ENCODE results near the gene SETD7. TPM values are rescaled to one million over a fixed set of nuclear protein-coding genes. Genes with fewer than 3 reads are reported as not detected.

Gene SETD7
- total and polyA plus RNA-seq, 12 donors, result 7.4 to 49.1 (median 41.5) TPM

DNA sequence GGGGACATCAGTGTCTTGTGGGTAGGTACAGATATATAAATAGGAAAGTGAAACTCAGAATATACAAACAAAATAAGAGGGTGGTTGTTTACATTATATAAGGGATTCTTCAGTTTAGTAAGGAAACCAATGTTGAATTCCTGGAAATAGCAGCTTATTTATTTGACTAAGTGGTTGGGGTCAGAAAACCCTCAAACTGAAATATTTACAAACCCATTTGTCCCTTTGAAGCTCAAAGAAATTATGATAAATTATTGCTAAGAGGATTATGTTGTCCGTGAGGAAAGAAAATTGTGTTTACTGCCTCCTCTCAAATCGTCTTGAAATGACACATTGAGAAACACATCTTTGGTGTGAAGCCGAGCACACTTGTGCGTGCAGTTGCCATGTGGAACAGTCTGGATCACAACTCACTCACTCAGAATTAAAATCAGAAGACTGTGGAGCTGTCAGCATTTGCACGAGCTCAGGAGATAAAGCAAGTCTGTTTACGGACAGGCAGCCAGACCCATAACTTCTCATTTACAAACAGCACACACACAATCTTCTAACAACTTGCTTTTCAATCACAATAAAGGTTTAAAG is 46.8 kb upstream of the SETD7 start:
- Histone ChIP-seq H3K4me3 (no peak overlapping the region), H3K36me3 (replicated peaks in 1 of 2) (no peaks in the 10 kb centered on the region), H3K9me3 (replicated peaks in 1 of 3) (no peaks in the 10 kb centered on the region), H3K27ac (no peak overlapping the region), H3K4me1 (replicated peaks in 1 of 2) (no peaks in the 10 kb centered on the region), H3K27me3 (no peaks in the 10 kb centered on the region)
- TF ChIP-seq POLR2A (IDR thresholded peaks at IDR 0.05), result no peak
- TF ChIP-seq, protein P1, sequence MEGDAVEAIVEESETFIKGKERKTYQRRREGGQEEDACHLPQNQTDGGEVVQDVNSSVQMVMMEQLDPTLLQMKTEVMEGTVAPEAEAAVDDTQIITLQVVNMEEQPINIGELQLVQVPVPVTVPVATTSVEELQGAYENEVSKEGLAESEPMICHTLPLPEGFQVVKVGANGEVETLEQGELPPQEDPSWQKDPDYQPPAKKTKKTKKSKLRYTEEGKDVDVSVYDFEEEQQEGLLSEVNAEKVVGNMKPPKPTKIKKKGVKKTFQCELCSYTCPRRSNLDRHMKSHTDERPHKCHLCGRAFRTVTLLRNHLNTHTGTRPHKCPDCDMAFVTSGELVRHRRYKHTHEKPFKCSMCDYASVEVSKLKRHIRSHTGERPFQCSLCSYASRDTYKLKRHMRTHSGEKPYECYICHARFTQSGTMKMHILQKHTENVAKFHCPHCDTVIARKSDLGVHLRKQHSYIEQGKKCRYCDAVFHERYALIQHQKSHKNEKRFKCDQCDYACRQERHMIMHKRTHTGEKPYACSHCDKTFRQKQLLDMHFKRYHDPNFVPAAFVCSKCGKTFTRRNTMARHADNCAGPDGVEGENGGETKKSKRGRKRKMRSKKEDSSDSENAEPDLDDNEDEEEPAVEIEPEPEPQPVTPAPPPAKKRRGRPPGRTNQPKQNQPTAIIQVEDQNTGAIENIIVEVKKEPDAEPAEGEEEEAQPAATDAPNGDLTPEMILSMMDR (IDR thresholded peaks at IDR 0.05), result no peak
- DNase-seq, result no peak
- intact Hi-C loops (cut with DNase I), result loop anchor here in 1 of 2 donors (5.0 kb wide), 1 partner anchor 49 kb away; no protein-coding TSS in a partner anchor
- WGBS, 4 donors, result 48 to 63% (median 55%) methylated on average over 6 of the region's 6 CpGs

DNA sequence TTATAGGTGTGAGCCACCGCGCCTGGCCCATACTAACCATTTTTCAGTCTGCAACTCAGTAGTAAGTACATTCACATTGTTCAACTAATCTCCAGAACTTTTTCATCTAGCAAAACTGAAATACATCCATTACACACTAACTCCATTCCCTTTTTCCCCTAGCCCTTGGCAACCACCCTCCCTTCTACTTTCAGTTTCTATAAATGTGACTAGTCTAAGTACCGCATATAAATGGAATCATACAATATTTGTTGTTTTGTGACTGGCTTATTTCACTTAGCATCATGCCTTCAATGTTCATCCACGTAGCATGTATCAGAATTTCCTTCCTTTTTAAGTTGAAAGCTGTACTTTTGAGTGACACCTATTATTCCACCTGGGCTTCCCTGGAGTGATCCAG is 44.6 kb upstream of the SETD7 start:
- no peak for DNase-seq
- H3K36me3 ChIP-seq (replicated peaks in 1 of 2), result no peaks in the 10 kb centered on the region
- H3K4me1 ChIP-seq (replicated peaks in 1 of 2), result no peaks in the 10 kb centered on the region
- H3K9me3 ChIP-seq (replicated peaks in 1 of 3), result no peaks in the 10 kb centered on the region
- H3K4me3 ChIP-seq, result no peak overlapping the region
- H3K27ac ChIP-seq, result no peak overlapping the region
- WGBS, 4 donors, result 87 to 92% (median 89%) methylated on average over 4 of the region's 4 CpGs
- no peaks in the 10 kb centered on the region for H3K27me3 ChIP-seq
- TF ChIP-seq, protein P1 (IDR thresholded peaks at IDR 0.05), result no peak
- TF ChIP-seq POLR2A (IDR thresholded peaks at IDR 0.05), result no peak
- intact Hi-C loops (cut with DNase I), result loop anchor here in 1 of 2 donors (5.0 kb wide), 1 partner anchor 52 kb away; no protein-coding TSS in a partner anchor

DNA sequence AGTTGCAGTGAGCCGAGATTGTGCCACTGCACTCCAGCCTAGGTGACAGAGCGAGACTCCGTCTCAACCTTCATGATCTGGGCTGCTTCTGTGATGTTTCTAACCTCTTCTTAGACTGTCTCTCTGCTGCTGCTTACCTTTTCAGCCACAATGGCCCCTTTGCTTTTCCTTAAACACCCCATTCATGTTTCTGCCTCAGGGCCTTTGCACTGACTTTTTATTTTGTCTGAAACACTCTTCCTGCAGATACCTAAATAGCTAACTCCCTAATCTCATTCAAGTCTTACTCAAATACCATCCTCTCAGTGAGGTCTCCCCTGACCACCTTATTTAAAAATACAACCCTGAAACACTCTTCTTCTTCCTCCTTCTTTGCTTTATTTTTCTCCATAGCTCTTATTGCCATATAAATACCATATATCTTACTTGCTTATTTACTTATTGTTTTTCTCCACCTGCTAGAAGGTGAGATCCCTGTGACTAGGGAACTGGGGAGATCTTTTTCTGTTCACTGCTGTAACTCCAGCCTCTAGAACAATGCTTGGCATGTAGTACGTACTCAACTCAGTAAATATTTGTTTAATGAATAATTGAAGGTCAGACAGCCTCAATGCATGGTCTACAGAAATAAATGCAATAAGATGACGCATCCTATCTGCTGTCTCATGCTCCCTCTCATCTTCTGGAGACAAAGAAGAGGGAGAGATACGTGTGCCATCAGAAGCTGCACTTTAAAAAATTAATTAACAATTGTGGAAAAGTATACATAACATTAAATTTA is 43.8 kb upstream of the SETD7 start:
- WGBS, 4 donors, result 80 to 94% (median 93%) methylated on average over 6 of the region's 6 CpGs
- intact Hi-C loops (cut with DNase I), result loop anchor here in 1 of 2 donors (5.0 kb wide), 1 partner anchor 53 kb away; no protein-coding TSS in a partner anchor
- H3K9me3 ChIP-seq (replicated peaks in 1 of 3), result no peaks in the 10 kb centered on the region
- H3K4me1 ChIP-seq (replicated peaks in 1 of 2), result no peaks in the 10 kb centered on the region
- H3K4me3 ChIP-seq, result no peak overlapping the region
- DNase-seq, result no peak
- H3K27ac ChIP-seq, result no peak overlapping the region
- no peaks in the 10 kb centered on the region for H3K36me3 ChIP-seq (replicated peaks in 1 of 2)
- no peaks in the 10 kb centered on the region for H3K27me3 ChIP-seq
- no peak for TF ChIP-seq POLR2A (IDR thresholded peaks at IDR 0.05)
- TF ChIP-seq, protein P1 (IDR thresholded peaks at IDR 0.05), result no peak

DNA sequence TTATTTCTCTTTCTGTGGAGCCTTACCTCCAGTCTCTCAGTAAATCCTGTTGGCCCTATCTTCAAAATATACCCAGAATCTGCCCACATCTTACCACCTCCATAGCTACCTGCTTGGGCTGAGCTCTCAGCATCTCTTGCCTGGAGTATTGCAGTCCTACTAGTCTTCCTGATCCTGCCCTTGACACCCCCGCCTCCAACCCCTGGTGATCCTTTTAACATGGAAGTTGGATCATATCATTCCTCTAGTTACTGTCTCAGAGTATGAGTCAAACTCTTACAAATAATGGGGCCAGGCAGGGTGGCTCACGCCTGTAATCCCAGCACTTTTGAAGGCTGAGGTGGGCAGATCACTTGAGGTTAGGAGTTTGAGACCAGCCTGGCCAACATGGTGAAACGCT is 43.1 kb upstream of the SETD7 start:
- Histone ChIP-seq H3K4me3 (no peak overlapping the region), H3K27me3 (no peaks in the 10 kb centered on the region), H3K4me1 (replicated peaks in 1 of 2) (no peaks in the 10 kb centered on the region), H3K9me3 (replicated peaks in 1 of 3) (no peaks in the 10 kb centered on the region), H3K36me3 (replicated peaks in 1 of 2) (no peaks in the 10 kb centered on the region), H3K27ac (no peak overlapping the region)
- TF ChIP-seq, protein P1 (IDR thresholded peaks at IDR 0.05), result no peak
- no peak for TF ChIP-seq POLR2A (IDR thresholded peaks at IDR 0.05)
- no peak for DNase-seq
- 83 to 94% (median 93%) methylated on average over 2 to 3 of the region's 3 CpGs for WGBS, 4 donors
- intact Hi-C loops (cut with DNase I), result no loop called here
